SU-DHL-6 (cell line): ENCODE results near the gene SAG.

Experiments
- CTCF ChIP-seq: fragments of 200-600 bp; sonication (generic); IDR thresholded peaks from one replicate; pipeline ENCODE4 v1.5.1; 2017; ENCODE audit warnings: antibody characterized with exemption, mild to moderate bottlenecking, low read length, moderate library complexity; ENCODE audit not compliant: insufficient read depth, poor library complexity, severe bottlenecking
- EZH2phosphoT487 ChIP-seq: fragments of 200-600 bp; sonication (generic), shearing (Covaris generic); conservative IDR thresholded peaks from 2 replicates; pipeline ENCODE4 v1.6.1; 2018; ENCODE audit warnings: mild to moderate bottlenecking, antibody characterized with exemption, low read length, moderate library complexity, mixed read lengths

GRCh38 chr2:233273120-233273519 lies 34.5 kb upstream of the SAG start:
- no peak for TF ChIP-seq CTCF
- TF ChIP-seq EZH2phosphoT487: no peak
